Liver (tissue), 3 donors: Measurements from ENCODE around the gene RNF144B.

ENCODE experiments used
- ATF3 ChIP-seq: IDR thresholded peaks from 2 replicates; pipeline ENCODE4 v1.6.1; 2016; ENCODE audit warnings: antibody characterized with exemption
- CTCF ChIP-seq: fragments of 150-350 bp; IDR thresholded peaks from 2 replicates; pipeline ENCODE4 v1.5.1; 2017; ENCODE audit warnings: improper control_type of control experiment, low read depth, low read length; ENCODE audit not compliant: missing input control
- EGR1 ChIP-seq, 2 donors: IDR thresholded peaks; 2 replicates each; pipeline ENCODE4 v1.6.1; 2016 to 2018; ENCODE audit warnings: antibody characterized with exemption in 2 of 2, low read depth in 2 of 2
- FOXA1 ChIP-seq: IDR thresholded peaks from 2 replicates; pipeline ENCODE4 v1.6.1; 2016; ENCODE audit warnings: antibody characterized with exemption
- YY1 ChIP-seq: IDR thresholded peaks from 2 replicates; pipeline ENCODE4 v1.6.1; 2016; ENCODE audit warnings: antibody characterized with exemption, mild to moderate bottlenecking
- donor health status: healthy.
- donor health status: healthy.

- TF ChIP-seq CTCF (no peak), YY1 (no peak), EGR1 (IDR thresholded peaks at IDR 0.05; ENCODE audit: low read depth in 2 of 2) (no peak), ATF3 (no peak), FOXA1 (no peak)
Measured at GRCh38 chr6:18395177-18395855, 8.2 kb downstream of the RNF144B start.
